Lower leg skin (tissue), 3 donors: Measurements from ENCODE around the gene GFRA4.

Experiments
- CTCF ChIP-seq, 3 donors: fragments of 450-650 bp; IDR thresholded peaks; one replicate each; pipeline ENCODE4 v1.5.1; 2016; ENCODE audit warnings: antibody characterized with exemption in 3 of 3, mild to moderate bottlenecking in 3 of 3, moderate library complexity in 2 of 3
- POLR2A ChIP-seq, 2 donors: fragments of 450-650 bp; IDR thresholded peaks; one replicate each; pipeline ENCODE4 v1.6.1; 2016 to 2017; ENCODE audit warnings: antibody characterized with exemption in 2 of 2, mild to moderate bottlenecking in 1 of 2, moderate library complexity in 1 of 2

GRCh38 chr20:3696745-3697587 lies 33.8 kb upstream of the GFRA4 start:
- TF ChIP-seq CTCF (IDR thresholded peaks at IDR 0.05) = no peak
- TF ChIP-seq POLR2A (IDR thresholded peaks at IDR 0.05) = no peak
